NCI-H1092 (cell line): ENCODE measurements around the gene TWF2.

Experiments used
- DNase-seq: peaks from one replicate; lab custom pipeline; 2025; lab: John Stamatoyannopoulos, UW

The TWF2 gene

DNA sequence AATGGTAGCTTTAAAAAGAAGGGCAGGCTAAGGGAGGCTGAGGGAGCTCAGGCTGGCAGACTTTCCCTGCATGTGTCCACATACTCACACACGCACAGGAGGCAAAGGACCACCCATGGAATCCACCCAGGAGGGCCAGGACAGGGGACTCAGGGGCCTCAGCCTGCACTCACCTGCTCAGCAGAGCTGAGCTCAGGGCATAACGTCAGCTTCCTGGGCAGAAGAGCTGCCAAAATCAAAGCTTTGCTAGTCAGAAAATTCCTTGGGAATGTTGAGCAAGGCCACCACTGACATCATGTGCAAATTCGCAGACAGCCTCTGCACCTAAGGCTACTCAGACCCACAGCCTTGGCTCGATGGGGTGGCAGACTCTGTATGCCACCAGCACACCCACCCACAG, 57.4 kb downstream of the TWF2 start:
- no peak for DNase-seq
